A673 (cell line): ENCODE results near the gene LRRC4C. TPM values are rescaled to one million over a fixed set of nuclear protein-coding genes. Genes with fewer than 3 reads are reported as not detected.

Experiments used
- BruUV-seq: library from RNA; stranded (reverse); fragments of 400-500 nt; replicated peaks from 2 replicates; lab custom pipeline; 2021; lab: Mats Ljungman, UMichigan
- CTCF ChIA-PET: fragments of 300-600 bp; sonication (Branson Sonifier 250); formaldehyde crosslinking; loops from one replicate; lab custom pipeline; 2022; ENCODE audit warnings: antibody characterized with exemption; lab: Charles Lee
- POLR2A ChIA-PET: fragments of 300-600 bp; sonication (Branson Sonifier 250); formaldehyde crosslinking; loops from one replicate; lab custom pipeline; 2022; ENCODE audit warnings: antibody characterized with exemption; ENCODE audit not compliant: low non-redundant PET; lab: Charles Lee
- DNase-seq: peaks from one replicate; pipeline ENCODE4 v3.0.0-alpha.2; 2015; ENCODE audit warnings: low spot score
- H3K27ac ChIP-seq: fragments of 200-600 bp; sonication (generic); 2 replicates; pipeline ENCODE4 v1.5.1; 2016; ENCODE audit warnings: mixed run types, low read depth, mild to moderate bottlenecking, mixed read lengths, antibody characterized with exemption, low read length; ENCODE audit not compliant: poor library complexity, severe bottlenecking
- H3K27me3 ChIP-seq: fragments of 200-600 bp; sonication (generic); replicated peaks from 2 replicates; pipeline ENCODE4 v1.6.1; 2017; ENCODE audit warnings: mixed run types, low read depth, mild to moderate bottlenecking, mixed read lengths, antibody characterized with exemption, low read length; ENCODE audit not compliant: insufficient read depth, poor library complexity
- H3K36me3 ChIP-seq: fragments of 200-600 bp; sonication (generic); 2 replicates; pipeline ENCODE4 v1.6.1; 2016; ENCODE audit warnings: mixed run types, mild to moderate bottlenecking, mixed read lengths, antibody characterized with exemption, low read length; ENCODE audit not compliant: insufficient read depth, poor library complexity, severe bottlenecking
- H3K4me1 ChIP-seq: fragments of 200-600 bp; sonication (generic); 2 replicates; pipeline ENCODE4 v1.6.1; 2017; ENCODE audit warnings: mixed run types, mild to moderate bottlenecking, mixed read lengths, antibody characterized with exemption, low read length; ENCODE audit not compliant: insufficient read depth, poor library complexity, severe bottlenecking
- H3K4me3 ChIP-seq: fragments of 200-600 bp; sonication (generic); 2 replicates; pipeline ENCODE4 v1.5.1; 2016; ENCODE audit warnings: low read depth, mixed run types, mild to moderate bottlenecking, mixed read lengths, low read length; ENCODE audit not compliant: poor library complexity, severe bottlenecking
- H3K9me3 ChIP-seq: fragments of 200-600 bp; sonication (generic); 2 replicates; pipeline ENCODE4 v1.6.1; 2016; ENCODE audit warnings: mixed run types, low read depth, mild to moderate bottlenecking, mixed read lengths, antibody characterized with exemption, low read length; ENCODE audit not compliant: poor library complexity, severe bottlenecking
- EZH2 ChIP-seq: fragments of 200-600 bp; sonication (generic); IDR thresholded peaks from 2 replicates; pipeline ENCODE4 v1.6.1; 2017; ENCODE audit warnings: borderline replicate concordance, low read depth, mild to moderate bottlenecking, mixed read lengths, antibody characterized with exemption, low read length; ENCODE audit not compliant: poor library complexity, severe bottlenecking
- intact Hi-C: fragments of 100-400 bp; cut with micrococcal nuclease; formaldehyde crosslinking; loops from one replicate; pipeline ENCODE4 v1.10.0; 2022; ENCODE audit not compliant: unreplicated experiment
- total RNA-seq: library from RNA; stranded (reverse); gene quantifications from 2 replicates; pipeline ENCODE4 v1.2.3, GENCODE V29; 2021
- TF ChIP-seq, protein P1 (sequence below): fragments of 300-800, 200-600 bp; sonication (generic); conservative IDR thresholded peaks from 2 replicates; pipeline ENCODE4 v1.5.1; 2017; ENCODE audit warnings: low read depth, mild to moderate bottlenecking, antibody characterized with exemption, low read length, moderate library complexity, mixed read lengths

Gene LRRC4C
- total RNA-seq, 1 experiment from 2014 or later = 38.3 TPM

DNA sequence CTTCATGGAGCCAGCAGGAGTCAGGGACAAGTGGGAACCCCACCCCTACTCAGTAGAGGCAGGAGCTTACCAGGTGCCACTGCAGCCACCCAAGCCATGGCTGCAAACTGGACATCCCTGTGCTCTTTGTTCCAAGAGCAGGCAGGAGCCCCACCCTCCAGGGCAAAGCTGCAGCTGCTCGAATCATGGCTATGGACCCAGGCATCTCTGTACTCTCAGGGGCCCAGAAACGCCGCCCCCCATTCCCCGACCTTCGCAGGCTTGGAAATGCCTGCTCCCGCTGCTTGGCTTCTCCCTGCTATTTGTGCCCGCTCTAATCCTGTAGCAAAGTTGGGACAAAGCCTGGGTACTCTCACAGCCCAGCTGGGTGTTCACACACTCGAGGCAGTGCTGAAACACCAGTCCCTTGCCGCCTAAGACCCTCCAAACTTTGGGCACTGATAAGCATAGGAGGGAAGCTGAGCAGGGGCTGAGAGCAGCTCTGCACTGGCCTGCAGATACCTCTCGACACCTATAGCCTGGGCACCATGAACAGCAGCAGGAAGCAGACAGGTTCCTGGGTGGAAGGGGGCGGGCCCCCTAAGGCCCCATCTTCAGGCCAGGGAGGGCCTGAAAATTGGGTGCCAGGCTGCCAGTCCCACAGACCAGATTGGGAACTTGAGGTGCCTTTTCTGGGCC lies 402.4 kb downstream of the LRRC4C start:
- intact Hi-C loops = no loop called here
- CTCF ChIA-PET = no interaction called here
- no TSS peak for BruUV-seq
- no peaks in the 10 kb centered on the region for H3K27me3 ChIP-seq
- POLR2A ChIA-PET = no interaction called here
- H3K4me3 ChIP-seq = no peak overlapping the region
- TF ChIP-seq, protein P1, sequence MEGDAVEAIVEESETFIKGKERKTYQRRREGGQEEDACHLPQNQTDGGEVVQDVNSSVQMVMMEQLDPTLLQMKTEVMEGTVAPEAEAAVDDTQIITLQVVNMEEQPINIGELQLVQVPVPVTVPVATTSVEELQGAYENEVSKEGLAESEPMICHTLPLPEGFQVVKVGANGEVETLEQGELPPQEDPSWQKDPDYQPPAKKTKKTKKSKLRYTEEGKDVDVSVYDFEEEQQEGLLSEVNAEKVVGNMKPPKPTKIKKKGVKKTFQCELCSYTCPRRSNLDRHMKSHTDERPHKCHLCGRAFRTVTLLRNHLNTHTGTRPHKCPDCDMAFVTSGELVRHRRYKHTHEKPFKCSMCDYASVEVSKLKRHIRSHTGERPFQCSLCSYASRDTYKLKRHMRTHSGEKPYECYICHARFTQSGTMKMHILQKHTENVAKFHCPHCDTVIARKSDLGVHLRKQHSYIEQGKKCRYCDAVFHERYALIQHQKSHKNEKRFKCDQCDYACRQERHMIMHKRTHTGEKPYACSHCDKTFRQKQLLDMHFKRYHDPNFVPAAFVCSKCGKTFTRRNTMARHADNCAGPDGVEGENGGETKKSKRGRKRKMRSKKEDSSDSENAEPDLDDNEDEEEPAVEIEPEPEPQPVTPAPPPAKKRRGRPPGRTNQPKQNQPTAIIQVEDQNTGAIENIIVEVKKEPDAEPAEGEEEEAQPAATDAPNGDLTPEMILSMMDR = no peak
- no peak for TF ChIP-seq EZH2
- peaks cover 5% of the 10 kb centered on the region for H3K9me3 ChIP-seq
- H3K27ac ChIP-seq = no peak overlapping the region
- H3K4me1 ChIP-seq = no peaks in the 10 kb centered on the region
- no peak for DNase-seq
- H3K36me3 ChIP-seq = no peaks in the 10 kb centered on the region

GRCh38 chr11:41053894-41054293 lies 405.6 kb downstream of the LRRC4C start:
- Histone ChIP-seq H3K4me3 (no peak overlapping the region), H3K36me3 (no peaks in the 10 kb centered on the region), H3K27ac (no peak overlapping the region), H3K9me3 (peaks cover 4% of the 10 kb centered on the region), H3K4me1 (no peaks in the 10 kb centered on the region), H3K27me3 (no peaks in the 10 kb centered on the region)
- no TSS peak for BruUV-seq
- DNase-seq = peak; percentile 27
- no peak for TF ChIP-seq EZH2
- TF ChIP-seq, protein P1 = no peak
- ChIA-PET POLR2A (no interaction called here), CTCF (no interaction called here)
- intact Hi-C loops = no loop called here

GRCh38 chr11:41051919-41052635 lies 407.4 kb downstream of the LRRC4C start:
- BruUV-seq = no TSS peak
- Histone ChIP-seq H3K36me3 (no peaks in the 10 kb centered on the region), H3K27ac (no peak overlapping the region), H3K27me3 (no peaks in the 10 kb centered on the region), H3K9me3 (peaks cover 4% of the 10 kb centered on the region), H3K4me3 (no peak overlapping the region), H3K4me1 (no peaks in the 10 kb centered on the region)
- CTCF ChIA-PET = no interaction called here
- no peak for TF ChIP-seq EZH2
- TF ChIP-seq, protein P1 = no peak
- intact Hi-C loops = no loop called here
- POLR2A ChIA-PET = no interaction called here
- DNase-seq = no peak
